DOHH2 (cell line): Measurements from ENCODE around the gene ABCF2.

Source experiments
- EZH2phosphoT487 ChIP-seq: fragments of 200-600 bp; sonication (generic); IDR thresholded peaks from 2 replicates; pipeline ENCODE4 v1.6.1; 2017; ENCODE audit warnings: borderline replicate concordance, mild to moderate bottlenecking, antibody characterized with exemption, low read length, moderate library complexity, mixed read lengths
- TF ChIP-seq, protein P1 (sequence below): fragments of 200-600 bp; sonication (generic); IDR thresholded peaks from one replicate; pipeline ENCODE4 v1.5.1; 2014; ENCODE audit warnings: antibody characterized with exemption, mild to moderate bottlenecking, low read depth, low read length; ENCODE audit not compliant: poor library complexity, severe bottlenecking

DNA sequence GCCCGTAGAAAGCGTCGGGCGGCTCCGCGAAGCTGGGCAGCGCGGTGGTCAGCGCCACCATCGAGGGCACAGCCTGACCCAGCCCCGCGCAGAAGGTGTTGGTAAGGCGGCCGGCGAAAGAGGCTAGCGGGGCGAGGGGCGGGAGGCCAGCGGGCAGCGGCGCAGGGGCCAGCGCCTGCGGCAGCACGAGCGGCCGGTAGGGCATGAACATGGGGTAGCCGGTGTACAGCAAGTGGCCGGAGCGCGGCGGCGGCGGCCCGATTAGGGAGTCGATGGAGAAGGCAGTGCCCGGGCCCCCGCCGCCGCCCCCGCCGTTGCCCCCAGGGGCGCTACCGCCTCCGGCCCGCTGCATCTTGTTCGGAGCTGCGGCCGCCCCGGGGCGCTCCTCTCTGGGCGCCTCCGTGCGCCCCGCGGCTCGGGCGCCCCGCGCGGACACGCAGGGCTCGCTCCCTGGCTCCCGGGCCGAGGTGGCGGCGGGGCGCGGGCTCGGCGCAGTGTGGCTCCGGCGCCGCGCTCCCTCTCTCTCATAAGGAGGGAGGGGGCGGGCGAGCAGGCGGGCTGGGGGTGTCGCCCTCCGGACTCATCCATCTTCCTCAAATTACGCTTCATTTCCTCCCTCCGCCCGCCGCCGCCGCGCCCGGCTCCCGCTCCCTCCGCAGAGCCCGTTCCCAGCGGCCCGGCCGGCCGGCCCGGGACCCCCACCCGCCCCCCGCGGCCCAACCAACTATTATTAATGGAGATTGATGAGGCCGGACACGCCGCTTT is 59.6 kb downstream of the ABCF2 start, which contains the start of gene GBX1:
- TF ChIP-seq, protein P1, sequence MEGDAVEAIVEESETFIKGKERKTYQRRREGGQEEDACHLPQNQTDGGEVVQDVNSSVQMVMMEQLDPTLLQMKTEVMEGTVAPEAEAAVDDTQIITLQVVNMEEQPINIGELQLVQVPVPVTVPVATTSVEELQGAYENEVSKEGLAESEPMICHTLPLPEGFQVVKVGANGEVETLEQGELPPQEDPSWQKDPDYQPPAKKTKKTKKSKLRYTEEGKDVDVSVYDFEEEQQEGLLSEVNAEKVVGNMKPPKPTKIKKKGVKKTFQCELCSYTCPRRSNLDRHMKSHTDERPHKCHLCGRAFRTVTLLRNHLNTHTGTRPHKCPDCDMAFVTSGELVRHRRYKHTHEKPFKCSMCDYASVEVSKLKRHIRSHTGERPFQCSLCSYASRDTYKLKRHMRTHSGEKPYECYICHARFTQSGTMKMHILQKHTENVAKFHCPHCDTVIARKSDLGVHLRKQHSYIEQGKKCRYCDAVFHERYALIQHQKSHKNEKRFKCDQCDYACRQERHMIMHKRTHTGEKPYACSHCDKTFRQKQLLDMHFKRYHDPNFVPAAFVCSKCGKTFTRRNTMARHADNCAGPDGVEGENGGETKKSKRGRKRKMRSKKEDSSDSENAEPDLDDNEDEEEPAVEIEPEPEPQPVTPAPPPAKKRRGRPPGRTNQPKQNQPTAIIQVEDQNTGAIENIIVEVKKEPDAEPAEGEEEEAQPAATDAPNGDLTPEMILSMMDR = no peak
- TF ChIP-seq EZH2phosphoT487 = no peak
